Lung (tissue), 5 donors: Measurements from ENCODE around the gene TRPM6. TPM values are rescaled to one million over a fixed set of nuclear protein-coding genes. Genes with fewer than 3 reads are reported as not detected.

Source experiments
- polyA plus RNA-seq, 2 donors: library from polyadenylated mRNA; stranded (reverse); fragments of 200-250 nt; gene quantifications; one replicate each; pipeline ENCODE4 v1.2.1, GENCODE V29; 2013
- small RNA-seq: library from RNA; depleted of rRNA; stranded (forward); fragments of <200 nt; gene quantifications from one replicate; pipeline ENCODE3, GENCODE V24; 2014; ENCODE audit warnings: low replicate concordance
- total RNA-seq, 2 donors: library from RNA; depleted of rRNA in 1 of 2; stranded (reverse); fragments of >200 nt in 1 of 2; gene quantifications; one replicate each; pipeline ENCODE4 v1.2.1, GENCODE V29; 2014 to 2021
- donor health status: Bipolar disorder and iron deficiency.
- donor health status: healthy.
- donor health status: DM: yes; HTN: yes; CAD: no.

Gene TRPM6
- total and polyA plus RNA-seq, 4 donors, result 0.10 to 2.3 (median 0.70) TPM

Small RNA genes within 50 kb of the gene (small RNA-seq; reads per million reads assigned to genes)
- not detected for gene RNU6-445P

Other genes with a start within 250 kb of the TRPM6 start
- gene C9orf40, start 65.0 kb upstream of the TRPM6 start, total RNA-seq, result 1 to 10 TPM; 2.9 TPM
- 1 to 10 TPM; 1.9 to 2.5 TPM for gene C9orf40, start 65.0 kb upstream of the TRPM6 start, polyA plus RNA-seq
- 10 to 100 TPM; 12.0 to 25.1 TPM for gene CARNMT1, start 140.4 kb upstream of the TRPM6 start, total RNA-seq
- gene CARNMT1, start 140.4 kb upstream of the TRPM6 start, polyA plus RNA-seq, result 1 to 10 TPM; 4.9 to 5.1 TPM
- 10 to 100 TPM; 27.5 to 35.3 TPM for gene NMRK1, start 200.2 kb upstream of the TRPM6 start, total RNA-seq
- 10 to 100 TPM; 22.7 to 57.9 TPM for gene NMRK1, start 200.2 kb upstream of the TRPM6 start, polyA plus RNA-seq
- gene OSTF1, start 200.6 kb upstream of the TRPM6 start, total RNA-seq, result 10 to 100 TPM; 69.7 to 74.2 TPM
- 10 to 100 TPM; 50.9 to 91.0 TPM for gene OSTF1, start 200.6 kb upstream of the TRPM6 start, polyA plus RNA-seq